CD4-positive, alpha-beta T cell (primary cell): ENCODE data around the gene IL15RA. TPM values are rescaled to one million over a fixed set of nuclear protein-coding genes. Genes with fewer than 3 reads are reported as not detected.

Experiments used
- ATAC-seq: fragments of 200-7000 bp; cut with Tn5 transposase; one replicate; pipeline ENCODE4 v1.10.0; 2022; ENCODE audit warnings: mild to moderate bottlenecking; ENCODE audit not compliant: poor library complexity
- CTCF ChIA-PET: fragments of 350-600 bp; sonication (Branson Sonifier 250); formaldehyde crosslinking; loops from one replicate; lab custom pipeline; 2021; ENCODE audit warnings: antibody characterized with exemption, inconsistent platforms; lab: Charles Lee
- POLR2A ChIA-PET: fragments of 350-600 bp; sonication (Branson Sonifier 250); formaldehyde crosslinking; loops from one replicate; lab custom pipeline; 2021; ENCODE audit warnings: antibody characterized with exemption, inconsistent platforms; lab: Charles Lee
- DNase-seq, 14 experiments: peaks; one replicate each; pipeline ENCODE4 v3.0.0-alpha.2; 2013 to 2020; ENCODE audit warnings: mixed read lengths in 2 of 14
- H3K27ac ChIP-seq, 2 donors: one replicate each; pipeline versions ENCODE4 v1.5.1 to v1.7.0; 2013; ENCODE audit warnings: low read length in 2 of 2, low read depth in 1 of 2, mild to moderate bottlenecking in 1 of 2
- H3K27me3 ChIP-seq, 2 experiments: 1 replicate in 1 of 2; 2 replicates in 1 of 2; pipeline versions ENCODE4 v1.6.1 to v1.7.0; 2013; ENCODE audit warnings: low read length in 2 of 2, control low read depth in 1 of 2, mild to moderate bottlenecking in 1 of 2, moderate library complexity in 1 of 2; ENCODE audit not compliant: insufficient read depth in 2 of 2, control insufficient read depth in 1 of 2
- H3K36me3 ChIP-seq: one replicate; pipeline ENCODE4 v1.6.1; 2013; ENCODE audit warnings: low read length, control low read depth; ENCODE audit not compliant: insufficient read depth
- H3K4me1 ChIP-seq: one replicate; pipeline ENCODE4 v1.6.1; 2013; ENCODE audit warnings: low read length, control low read depth; ENCODE audit not compliant: insufficient read depth
- H3K4me3 ChIP-seq: one replicate; pipeline ENCODE4 v1.5.1; 2013; ENCODE audit warnings: mild to moderate bottlenecking, low read length, moderate library complexity
- H3K9me3 ChIP-seq, 2 experiments: 1 replicate in 1 of 2; 2 replicates in 1 of 2; pipeline versions ENCODE4 v1.6.1 to v1.7.0; 2013; ENCODE audit warnings: low read length in 2 of 2, mild to moderate bottlenecking in 2 of 2, control low read depth in 1 of 2, moderate library complexity in 1 of 2; ENCODE audit not compliant: control insufficient read depth in 1 of 2, insufficient read depth in 1 of 2
- H3K27ac Mint-ChIP-seq: one replicate; pipeline ENCODE4 v1.8.0; 2020; ENCODE audit warnings: mixed read lengths
- H3K27me3 Mint-ChIP-seq: one replicate; pipeline ENCODE4 v1.8.0; 2021; ENCODE audit warnings: mixed read lengths
- H3K36me3 Mint-ChIP-seq: one replicate; pipeline ENCODE4 v1.8.0; 2021; ENCODE audit warnings: low read depth, mixed read lengths
- H3K4me1 Mint-ChIP-seq: one replicate; pipeline ENCODE4 v1.8.0; 2021; ENCODE audit warnings: low read depth, mixed read lengths
- H3K4me3 Mint-ChIP-seq: one replicate; pipeline ENCODE4 v1.8.0; 2020; ENCODE audit warnings: mild to moderate bottlenecking, mixed read lengths
- H3K9me3 Mint-ChIP-seq: one replicate; pipeline ENCODE4 v1.8.0; 2020; ENCODE audit warnings: mixed read lengths
- intact Hi-C, 2 experiments: fragments of 100-400 bp; cut with DNase I in 1 of 2; cut with micrococcal nuclease in 1 of 2; formaldehyde crosslinking; loops; one replicate each; pipeline versions ENCODE4 v1.15.1 to v1.9.0; 2023 to 2025; cut with DNase I, micrococcal nuclease
- total RNA-seq, 174 experiments: library from RNA in 2 of 174; stranded (reverse) in 2 of 174; gene quantifications; one replicate each; pipeline ENCODE4 v1.2.3 and lab custom pipeline; 2021 to 2026
- TF ChIP-seq, protein P1 (sequence below): fragments of 200-600 bp; IDR thresholded peaks from one replicate; pipeline ENCODE4 v1.8.0; 2022; ENCODE audit warnings: antibody characterized with exemption, mild to moderate bottlenecking

Gene IL15RA
- total RNA-seq, 2 experiments from 2014 or later = 4.4 TPM

DNA sequence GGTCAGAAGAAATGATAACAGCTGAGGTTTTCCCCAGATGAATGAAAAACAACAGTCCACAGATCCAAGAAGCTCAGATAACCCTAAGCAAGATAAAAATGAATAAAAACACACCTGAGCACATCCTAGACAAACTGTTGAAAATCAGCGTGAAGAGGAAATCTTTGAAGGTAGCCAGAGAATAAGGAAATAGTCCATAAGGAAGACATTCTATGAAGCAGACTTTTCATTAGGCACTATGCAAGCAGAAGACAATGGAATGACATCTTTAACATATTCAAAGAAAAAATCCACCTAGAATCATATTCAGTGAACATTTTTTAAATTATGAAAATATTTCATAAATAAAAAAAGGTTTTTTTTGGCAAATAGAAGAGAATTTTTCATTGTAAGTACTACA lies 15.1 kb upstream of the IL15RA start:
- no peaks in the 10 kb centered on the region for H3K27me3 Mint-ChIP-seq
- TF ChIP-seq, protein P1, sequence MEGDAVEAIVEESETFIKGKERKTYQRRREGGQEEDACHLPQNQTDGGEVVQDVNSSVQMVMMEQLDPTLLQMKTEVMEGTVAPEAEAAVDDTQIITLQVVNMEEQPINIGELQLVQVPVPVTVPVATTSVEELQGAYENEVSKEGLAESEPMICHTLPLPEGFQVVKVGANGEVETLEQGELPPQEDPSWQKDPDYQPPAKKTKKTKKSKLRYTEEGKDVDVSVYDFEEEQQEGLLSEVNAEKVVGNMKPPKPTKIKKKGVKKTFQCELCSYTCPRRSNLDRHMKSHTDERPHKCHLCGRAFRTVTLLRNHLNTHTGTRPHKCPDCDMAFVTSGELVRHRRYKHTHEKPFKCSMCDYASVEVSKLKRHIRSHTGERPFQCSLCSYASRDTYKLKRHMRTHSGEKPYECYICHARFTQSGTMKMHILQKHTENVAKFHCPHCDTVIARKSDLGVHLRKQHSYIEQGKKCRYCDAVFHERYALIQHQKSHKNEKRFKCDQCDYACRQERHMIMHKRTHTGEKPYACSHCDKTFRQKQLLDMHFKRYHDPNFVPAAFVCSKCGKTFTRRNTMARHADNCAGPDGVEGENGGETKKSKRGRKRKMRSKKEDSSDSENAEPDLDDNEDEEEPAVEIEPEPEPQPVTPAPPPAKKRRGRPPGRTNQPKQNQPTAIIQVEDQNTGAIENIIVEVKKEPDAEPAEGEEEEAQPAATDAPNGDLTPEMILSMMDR = no peak
- no peak overlapping the region for H3K27ac ChIP-seq
- ChIA-PET POLR2A (no interaction called here), CTCF (no interaction called here)
- intact Hi-C loops = no loop called here
- no peaks in the 10 kb centered on the region for H3K27me3 ChIP-seq
- H3K36me3 ChIP-seq = no peaks in the 10 kb centered on the region
- H3K4me3 ChIP-seq = no peak overlapping the region
- DNase-seq = no peak
- H3K36me3 Mint-ChIP-seq = no peaks in the 10 kb centered on the region
- H3K4me1 Mint-ChIP-seq = no peaks in the 10 kb centered on the region
- ATAC-seq = no peak
- no peak overlapping the region for H3K4me3 Mint-ChIP-seq
- peaks cover 15% of the 10 kb centered on the region for H3K9me3 Mint-ChIP-seq
- peaks cover 0 to 7% of the 10 kb centered on the region in 2 experiments for H3K9me3 ChIP-seq
- H3K27ac Mint-ChIP-seq = no peak overlapping the region
- no peaks in the 10 kb centered on the region for H3K4me1 ChIP-seq

DNA sequence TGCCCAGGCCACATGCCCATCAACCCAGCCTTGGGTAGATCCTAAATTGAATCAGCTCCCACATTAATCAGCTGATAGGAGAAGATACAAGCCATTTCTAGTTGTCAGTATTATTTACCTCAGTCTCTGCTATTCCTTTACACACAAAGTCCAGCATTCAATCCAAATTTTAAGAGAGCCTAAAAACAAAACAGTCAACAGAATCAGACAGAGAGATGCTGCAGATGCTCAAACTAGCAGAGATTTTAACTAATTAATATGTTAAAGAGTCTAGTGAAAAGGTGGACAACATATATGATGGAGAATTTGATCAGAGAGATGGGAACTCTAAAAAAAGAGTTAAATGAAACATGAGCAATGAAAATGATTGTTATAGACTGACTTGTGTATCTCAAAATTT lies 14.4 kb upstream of the IL15RA start:
- intact Hi-C loops = no loop called here
- Mint-ChIP-seq H3K4me1 (no peaks in the 10 kb centered on the region), H3K36me3 (no peaks in the 10 kb centered on the region), H3K9me3 (peaks cover 15% of the 10 kb centered on the region), H3K27ac (no peak overlapping the region), H3K27me3 (no peaks in the 10 kb centered on the region), H3K4me3 (no peak overlapping the region)
- H3K36me3 ChIP-seq = no peaks in the 10 kb centered on the region
- peaks cover 0 to 7% of the 10 kb centered on the region in 2 experiments for H3K9me3 ChIP-seq
- TF ChIP-seq, protein P1 = no peak
- no peak overlapping the region for H3K4me3 ChIP-seq
- no peaks in the 10 kb centered on the region for H3K27me3 ChIP-seq
- no peaks in the 10 kb centered on the region for H3K4me1 ChIP-seq
- H3K27ac ChIP-seq = no peak overlapping the region
- ATAC-seq (no peak), DNase-seq (no peak)
- POLR2A ChIA-PET = no interaction called here
- CTCF ChIA-PET = no interaction called here

DNA sequence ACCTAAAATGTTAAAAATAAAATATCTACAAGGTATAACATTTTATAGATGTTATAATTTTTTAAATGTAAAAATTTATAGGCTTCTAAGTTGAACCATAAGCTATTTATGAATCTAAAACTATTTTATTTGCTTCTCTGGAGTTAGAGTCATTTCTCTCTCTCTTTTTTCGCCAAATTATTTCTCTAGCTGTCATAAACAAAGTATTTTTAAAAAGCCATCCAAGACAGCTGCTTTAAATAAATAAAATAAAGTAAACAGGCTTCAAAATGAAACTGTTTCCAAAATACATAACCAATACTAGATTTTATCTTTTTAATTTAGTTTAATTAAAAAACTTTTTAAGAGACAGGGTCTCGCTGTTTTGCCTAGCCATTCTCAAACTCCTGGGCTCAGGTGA lies 12.4 kb upstream of the IL15RA start:
- intact Hi-C loops = no loop called here
- TF ChIP-seq, protein P1 = no peak
- H3K27me3 ChIP-seq = no peaks in the 10 kb centered on the region
- ATAC-seq (no peak), DNase-seq (no peak)
- ChIA-PET CTCF (interaction anchor here (0.8 kb wide), 1 partner anchor 52 kb away, joined by 3 read pairs; no protein-coding TSS in a partner anchor), POLR2A (no interaction called here)
- H3K4me1 ChIP-seq = no peaks in the 10 kb centered on the region
- H3K4me1 Mint-ChIP-seq = no peaks in the 10 kb centered on the region
- no peak overlapping the region for H3K27ac Mint-ChIP-seq
- no peak overlapping the region for H3K4me3 Mint-ChIP-seq
- H3K9me3 ChIP-seq = peaks cover 0 to 7% of the 10 kb centered on the region in 2 experiments
- no peak overlapping the region for H3K4me3 ChIP-seq
- H3K9me3 Mint-ChIP-seq = peaks cover 15% of the 10 kb centered on the region
- no peaks in the 10 kb centered on the region for H3K36me3 Mint-ChIP-seq
- no peaks in the 10 kb centered on the region for H3K27me3 Mint-ChIP-seq
- H3K27ac ChIP-seq = no peak overlapping the region
- H3K36me3 ChIP-seq = no peaks in the 10 kb centered on the region
